Astrocyte of the spinal cord (primary cell): ENCODE measurements around the gene C1S.

ENCODE experiments used
- DNase-seq: peaks from one replicate; pipeline ENCODE4 v3.0.0; 2011; ENCODE audit warnings: low read depth, low spot score
- H3K4me3 ChIP-seq: 2 replicates; pipeline ENCODE4 v1.5.1; 2011; ENCODE audit warnings: low read depth, mild to moderate bottlenecking, low read length, moderate library complexity
- CTCF ChIP-seq: IDR thresholded peaks from 2 replicates; pipeline ENCODE4 v1.5.1; 2012; ENCODE audit warnings: low read depth, mild to moderate bottlenecking, low read length, inconsistent platforms
- in situ Hi-C: cut with HindIII; loops from 2 replicates; pipeline ENCODE4 v1.10.0; 2017; ENCODE audit warnings: low sequenced_read_pairs

C1S gene

GRCh38 chr12:7096979-7097378 lies 36.5 kb downstream of the C1S start:
- no peak for DNase-seq
- no peak overlapping the region for H3K4me3 ChIP-seq
- TF ChIP-seq CTCF, result no peak
- in situ Hi-C loops, result no loop called here

GRCh38 chr12:7099290-7099996 lies 38.9 kb downstream of the C1S start:
- in situ Hi-C loops, result no loop called here
- no peak for TF ChIP-seq CTCF
- no peak for DNase-seq
- no peak overlapping the region for H3K4me3 ChIP-seq

GRCh38 chr12:7100239-7100638 lies 39.7 kb downstream of the C1S start:
- in situ Hi-C loops, result no loop called here
- DNase-seq, result no peak
- H3K4me3 ChIP-seq, result no peak overlapping the region
- TF ChIP-seq CTCF, result no peak

GRCh38 chr12:7101047-7101693 lies 40.7 kb downstream of the C1S start:
- H3K4me3 ChIP-seq, result no peak overlapping the region
- in situ Hi-C loops, result no loop called here
- DNase-seq, result no peak
- no peak for TF ChIP-seq CTCF

GRCh38 chr12:7101694-7102131 lies 41.2 kb downstream of the C1S start:
- no peak for TF ChIP-seq CTCF
- no peak overlapping the region for H3K4me3 ChIP-seq
- in situ Hi-C loops, result no loop called here
- no peak for DNase-seq

- no peak for DNase-seq
- in situ Hi-C loops, result no loop called here
Measured at GRCh38 chr12:7102582-7102981, 42.1 kb downstream of the C1S start.

More at GRCh38 chr12:7102582-7102981, 42.1 kb downstream of the C1S start:
- H3K4me3 ChIP-seq, result no peak overlapping the region
- no peak for TF ChIP-seq CTCF
